ENCODE data around the gene KL. TPM values are rescaled to one million over a fixed set of nuclear protein-coding genes. Genes with fewer than 3 reads are reported as not detected.

The KL gene
- not detected for total RNA-seq

DNA sequence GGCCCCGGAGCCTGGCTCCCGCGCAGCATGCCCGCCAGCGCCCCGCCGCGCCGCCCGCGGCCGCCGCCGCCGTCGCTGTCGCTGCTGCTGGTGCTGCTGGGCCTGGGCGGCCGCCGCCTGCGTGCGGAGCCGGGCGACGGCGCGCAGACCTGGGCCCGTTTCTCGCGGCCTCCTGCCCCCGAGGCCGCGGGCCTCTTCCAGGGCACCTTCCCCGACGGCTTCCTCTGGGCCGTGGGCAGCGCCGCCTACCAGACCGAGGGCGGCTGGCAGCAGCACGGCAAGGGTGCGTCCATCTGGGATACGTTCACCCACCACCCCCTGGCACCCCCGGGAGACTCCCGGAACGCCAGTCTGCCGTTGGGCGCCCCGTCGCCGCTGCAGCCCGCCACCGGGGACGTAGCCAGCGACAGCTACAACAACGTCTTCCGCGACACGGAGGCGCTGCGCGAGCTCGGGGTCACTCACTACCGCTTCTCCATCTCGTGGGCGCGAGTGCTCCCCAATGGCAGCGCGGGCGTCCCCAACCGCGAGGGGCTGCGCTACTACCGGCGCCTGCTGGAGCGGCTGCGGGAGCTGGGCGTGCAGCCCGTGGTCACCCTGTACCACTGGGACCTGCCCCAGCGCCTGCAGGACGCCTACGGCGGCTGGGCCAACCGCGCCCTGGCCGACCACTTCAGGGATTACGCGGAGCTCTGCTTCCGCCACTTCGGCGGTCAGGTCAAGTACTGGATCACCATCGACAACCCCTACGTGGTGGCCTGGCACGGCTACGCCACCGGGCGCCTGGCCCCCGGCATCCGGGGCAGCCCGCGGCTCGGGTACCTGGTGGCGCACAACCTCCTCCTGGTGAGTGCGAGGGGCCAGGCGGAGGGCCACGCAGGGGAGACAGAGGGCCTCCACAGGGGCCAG, at the start of gene KL:
KL (plus strand) TSS at position 10 of the 909 bp plus-strand sequence; CDS start at position 28, 18 bp downstream.
- DNase-seq: no peak

DNA sequence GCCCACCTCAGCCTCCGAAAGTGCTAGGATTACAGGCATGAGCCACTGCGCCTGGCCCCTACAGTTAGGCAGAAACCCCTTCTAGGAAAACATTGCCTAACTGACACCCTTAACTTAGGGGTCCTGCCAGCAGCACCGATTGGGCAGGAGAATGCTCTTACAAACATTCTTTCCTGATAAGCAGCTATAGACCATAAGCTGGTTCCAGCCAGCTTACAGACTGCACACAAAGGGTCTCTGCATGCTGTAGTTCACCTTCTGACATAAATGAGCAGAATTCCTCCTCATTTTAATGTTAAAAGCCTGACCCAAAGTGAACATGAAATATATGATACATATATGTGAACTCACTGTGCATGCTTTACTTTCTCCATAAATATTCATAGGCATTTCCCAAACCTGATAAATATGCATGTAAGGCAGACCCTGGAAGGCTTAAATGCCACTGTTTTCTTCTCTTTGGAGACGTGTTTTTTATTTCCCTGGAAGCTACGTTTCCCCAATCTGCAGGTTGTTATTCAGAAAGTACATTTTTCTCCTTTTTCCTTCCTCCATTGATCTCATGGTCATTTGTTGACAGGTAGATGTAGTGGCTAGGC, 48.5 kb upstream of the KL start:
- DNase-seq: no peak

DNA sequence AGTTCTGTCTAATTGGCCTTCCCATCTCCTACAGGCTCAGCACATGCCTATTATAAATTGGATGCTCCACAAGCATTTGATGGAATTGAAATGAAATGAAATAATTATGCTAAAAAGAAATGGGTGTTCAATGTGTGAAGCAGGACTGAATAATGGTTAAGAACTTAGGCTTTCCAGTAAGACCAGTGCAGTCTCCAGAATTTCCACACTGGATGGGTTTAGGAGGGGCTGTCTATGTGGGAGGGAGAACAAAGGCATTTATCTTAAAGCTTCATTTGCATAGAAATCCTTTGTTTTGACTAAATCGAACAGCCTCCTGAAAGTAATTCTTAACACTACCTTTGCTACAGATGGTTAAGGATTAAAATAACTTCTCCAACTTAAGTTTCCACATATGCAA, 47.9 kb upstream of the KL start:
- no peak for DNase-seq

DNA sequence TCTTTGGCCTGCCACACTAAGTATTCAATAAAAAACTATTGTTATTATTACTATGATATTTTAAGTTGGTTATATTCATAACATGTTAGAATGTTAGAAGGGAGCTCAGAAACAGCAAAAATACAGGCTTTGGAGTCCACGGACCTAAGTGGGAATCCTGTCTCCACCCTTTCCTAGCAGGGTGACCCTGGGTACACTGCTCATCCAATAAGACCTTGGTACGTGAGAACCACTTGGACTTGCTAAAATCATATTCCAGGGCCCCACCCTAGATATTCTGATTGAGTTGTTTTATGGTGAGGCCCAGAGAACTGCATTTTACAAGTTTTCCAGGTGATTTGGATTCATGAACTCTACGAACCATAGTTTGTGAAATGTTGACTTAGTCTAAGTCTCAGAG, 47.4 kb upstream of the KL start:
- DNase-seq: no peak

DNA sequence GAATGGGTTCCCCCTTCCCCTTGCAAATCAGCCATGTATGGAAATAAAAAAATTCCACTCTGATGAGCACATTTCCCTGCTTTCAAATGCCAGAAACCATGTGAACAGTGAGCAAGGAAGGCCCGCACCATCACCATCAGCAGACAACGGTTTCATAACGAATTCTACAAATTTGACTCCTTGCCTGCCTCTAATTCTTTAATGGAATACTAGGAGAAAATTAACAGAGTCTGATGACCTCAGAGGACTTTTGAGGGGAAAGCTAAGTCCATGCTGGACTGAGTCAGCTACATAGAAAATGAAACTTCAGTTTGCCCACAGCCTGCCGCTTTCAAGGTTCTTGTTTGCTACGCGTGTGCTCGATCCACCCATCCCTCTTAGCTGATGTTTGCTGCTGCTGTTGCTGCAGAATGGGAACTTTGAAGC, 46.7 kb upstream of the KL start:
- DNase-seq: no peak

DNA sequence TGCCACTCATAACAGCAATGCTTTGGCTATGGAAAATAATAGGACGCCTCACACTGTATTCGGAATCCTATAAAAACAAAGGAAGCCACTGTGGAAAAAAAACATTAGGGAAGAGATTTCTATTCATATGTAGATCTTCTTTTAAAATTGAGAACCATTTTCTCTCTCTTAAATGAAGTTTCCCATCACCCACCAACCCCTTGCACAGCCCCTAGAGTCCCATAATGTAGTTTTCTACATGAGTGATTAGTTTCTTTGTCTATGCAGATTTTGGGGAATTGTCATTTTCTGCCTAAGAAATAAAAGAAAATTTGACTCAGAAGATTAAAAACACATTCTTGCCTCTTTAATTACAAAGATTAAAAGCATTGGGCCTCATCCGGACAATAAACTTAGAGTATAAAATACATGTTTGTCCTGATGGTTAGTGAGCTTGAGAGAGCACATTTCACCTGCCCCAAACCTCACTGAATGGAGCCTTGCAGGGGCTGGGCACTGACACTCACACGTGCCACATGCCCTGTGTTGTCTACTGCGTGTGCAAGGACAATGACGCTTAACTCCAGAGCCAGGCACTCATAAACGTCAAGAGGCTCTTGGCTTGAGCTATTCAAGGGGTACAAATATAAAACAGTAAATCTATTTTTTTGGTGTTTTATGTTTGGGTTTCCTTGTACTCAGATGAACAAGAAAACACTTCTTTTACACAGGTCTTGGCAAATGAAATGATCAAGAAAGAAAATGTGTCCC, 40.0 kb upstream of the KL start:
- no peak for DNase-seq

DNA sequence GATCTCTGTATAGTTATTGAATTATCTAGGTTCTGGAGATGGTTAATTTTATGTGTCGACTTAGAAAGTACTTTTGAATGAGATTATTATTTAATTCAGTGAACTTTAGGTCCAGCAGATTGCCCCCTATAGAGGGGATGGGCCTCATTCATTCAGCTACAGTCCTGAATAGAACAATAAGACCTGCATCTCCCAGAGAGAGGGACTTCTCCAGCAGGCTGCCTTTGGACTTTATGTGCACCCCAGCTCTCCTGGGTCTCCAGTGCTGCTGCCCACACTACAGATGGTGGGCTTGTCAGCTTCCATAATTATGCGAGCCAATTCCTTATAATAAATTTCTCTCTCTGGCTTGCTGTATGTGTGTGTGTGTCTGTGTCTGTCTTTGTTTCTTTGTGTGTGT, 39.3 kb upstream of the KL start:
- no peak for DNase-seq

DNA sequence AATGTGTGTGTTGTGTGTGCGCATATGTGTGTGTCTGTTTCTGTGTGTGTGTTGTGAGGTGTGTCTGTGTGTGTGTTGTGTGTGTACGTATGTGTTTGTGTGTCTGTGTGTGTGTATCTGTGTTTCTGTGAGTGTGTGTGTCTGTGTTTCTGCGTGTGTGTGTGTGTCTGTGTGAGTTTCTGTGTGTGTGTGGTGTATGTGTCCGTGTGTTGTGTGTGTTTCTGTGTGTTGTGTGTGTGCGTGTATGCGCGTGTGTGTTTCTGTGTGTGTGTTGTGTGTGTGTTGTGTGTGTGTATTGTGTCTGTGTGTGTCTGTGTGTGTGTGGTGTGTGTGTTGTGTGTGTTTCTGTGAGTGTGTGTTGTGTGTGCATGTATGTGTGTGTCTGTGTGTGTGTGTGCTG, 38.9 kb upstream of the KL start:
- no peak for DNase-seq

DNA sequence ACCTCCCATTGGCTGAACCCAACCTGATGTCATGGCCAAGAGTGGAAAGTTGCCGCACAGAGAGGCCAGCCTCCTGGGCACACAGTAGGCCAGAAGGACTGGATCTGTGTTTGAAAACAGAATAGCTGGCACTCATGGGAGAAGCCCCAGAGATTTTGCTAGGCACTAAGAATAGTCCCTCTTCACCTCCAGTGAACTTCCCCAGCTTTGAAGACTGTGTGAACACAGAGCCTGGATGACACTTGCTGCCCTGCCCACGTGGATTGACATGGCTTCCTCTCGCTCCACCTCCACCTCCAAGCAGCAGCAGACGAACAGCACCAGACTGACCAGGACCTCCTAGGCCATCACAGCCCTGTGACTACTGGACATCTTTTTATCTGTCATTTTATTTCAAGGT, 37.9 kb upstream of the KL start:
- DNase-seq: no peak

DNA sequence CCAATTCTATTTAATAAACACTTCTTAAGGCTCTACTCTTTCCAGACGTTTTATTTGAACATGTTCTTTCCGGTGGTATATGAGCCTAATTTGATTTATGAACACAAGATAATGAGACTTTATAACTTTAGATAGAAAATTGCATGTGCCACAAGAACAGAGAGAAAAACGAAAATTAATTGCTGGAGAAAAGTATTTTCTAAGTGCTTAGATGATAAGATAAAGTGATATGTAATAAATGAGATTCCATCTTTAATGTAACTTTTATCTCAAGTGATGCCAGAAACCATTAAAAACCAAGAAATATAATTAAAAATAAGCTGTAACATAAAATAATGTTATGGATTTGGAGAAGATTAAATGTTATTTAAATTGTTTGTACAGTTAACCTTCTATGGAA, 33.2 kb upstream of the KL start:
- DNase-seq: no peak

DNA sequence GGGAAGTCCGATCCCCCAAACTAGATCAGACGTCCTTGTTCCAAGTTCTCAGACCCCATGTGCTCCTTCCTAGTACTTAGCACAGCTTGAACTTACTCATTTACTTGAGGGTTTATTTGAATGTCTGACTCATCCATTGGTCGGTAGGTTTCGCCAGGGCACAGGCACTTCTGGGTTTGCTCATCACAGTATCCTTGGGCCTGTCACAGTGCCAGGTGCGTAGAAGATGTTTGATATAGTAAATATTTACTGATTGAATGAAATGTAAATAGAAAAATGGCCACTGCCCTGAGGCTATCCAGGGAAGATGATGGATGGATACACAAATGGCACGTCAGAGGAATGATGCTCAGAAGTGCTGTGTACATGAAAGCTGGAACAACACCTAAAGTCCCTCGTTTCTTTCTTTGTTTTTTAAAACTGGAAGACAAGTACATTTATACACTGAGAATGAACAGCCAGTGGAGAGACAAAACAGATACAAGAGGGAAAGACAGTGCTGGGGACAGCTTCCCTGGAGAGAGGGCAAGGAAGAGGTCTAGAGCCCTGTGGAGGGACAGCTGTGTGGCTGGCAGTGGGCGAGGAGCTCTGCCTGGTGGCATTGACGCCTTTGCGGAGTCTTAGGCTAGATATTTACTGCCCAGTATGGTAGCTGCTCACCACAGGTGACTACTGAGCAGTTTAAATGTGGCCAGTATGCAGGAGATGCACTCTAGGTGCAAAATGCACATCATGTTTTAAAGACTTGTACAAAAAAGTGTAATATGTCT, 31.2 kb upstream of the KL start:
- DNase-seq: no peak

DNA sequence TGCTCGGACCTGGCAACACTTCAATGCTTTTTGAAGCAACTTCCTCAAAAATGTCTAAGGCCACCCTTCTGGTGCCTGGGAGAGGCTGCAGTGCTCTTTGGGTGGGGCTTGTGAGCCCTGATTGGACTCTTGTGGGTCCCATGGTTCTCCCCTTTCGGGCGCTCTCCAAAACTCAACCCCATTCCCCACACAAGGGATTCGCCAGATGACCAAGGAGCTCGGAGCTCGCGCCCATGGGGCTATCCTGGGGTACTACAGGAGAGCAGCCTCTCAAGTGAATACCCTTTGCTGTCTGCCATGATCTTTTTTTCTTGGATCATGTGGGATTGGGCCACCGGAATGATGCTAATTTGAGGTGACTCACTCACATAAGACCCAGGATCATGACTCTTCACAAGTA, 29.7 kb upstream of the KL start:
- no peak for DNase-seq

DNA sequence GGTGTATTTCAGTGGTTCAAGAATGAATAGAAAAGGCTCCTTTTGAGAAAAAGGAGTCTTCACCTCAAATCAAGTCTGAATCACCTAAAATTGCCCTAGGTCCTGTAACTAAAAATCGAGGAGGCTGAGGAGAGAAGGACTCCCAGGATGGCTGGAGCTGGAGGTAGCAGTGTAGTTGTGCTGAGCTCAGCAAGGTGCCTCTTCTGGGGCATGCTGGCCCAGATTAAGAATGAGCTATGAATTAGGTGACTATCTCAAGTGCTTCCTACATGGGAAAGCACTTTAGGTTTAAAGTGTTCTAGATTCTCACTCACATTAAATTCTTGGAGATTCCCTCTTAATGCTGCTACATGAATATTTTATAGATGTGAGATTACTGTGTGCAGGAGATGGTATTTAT, 28.8 kb upstream of the KL start:
- no peak for DNase-seq

DNA sequence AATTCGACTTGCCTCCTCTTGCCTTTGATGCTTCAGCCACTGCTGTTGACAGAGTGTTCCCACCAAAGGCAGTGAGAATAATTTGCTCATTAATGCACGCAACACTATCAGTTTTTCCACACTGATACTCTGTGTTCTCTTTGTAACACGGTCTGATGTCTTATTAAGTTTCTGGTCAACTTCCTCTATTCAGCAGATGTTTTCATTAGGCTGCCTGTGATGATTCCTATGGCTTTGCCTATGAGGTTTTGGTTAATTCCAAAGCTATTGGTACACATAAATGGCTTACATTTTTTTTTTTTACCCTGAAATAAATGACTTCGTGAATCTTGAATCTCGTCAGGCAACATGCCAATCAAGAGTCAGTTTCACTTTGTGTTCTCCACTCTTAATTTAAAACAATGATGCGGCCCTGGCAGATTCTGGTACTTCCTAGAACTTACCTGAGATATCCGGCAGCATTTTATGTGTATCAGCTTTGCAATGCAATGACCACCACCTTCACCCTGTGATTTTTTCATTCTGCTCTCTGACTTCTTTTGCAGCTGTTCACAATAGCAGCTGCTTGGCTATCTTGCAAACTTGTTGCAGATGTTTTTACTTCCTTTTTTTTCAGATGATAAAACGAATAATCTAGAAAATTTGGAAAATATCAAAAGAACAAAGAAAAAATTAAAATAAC, 27.5 kb upstream of the KL start:
- no peak for DNase-seq

DNA sequence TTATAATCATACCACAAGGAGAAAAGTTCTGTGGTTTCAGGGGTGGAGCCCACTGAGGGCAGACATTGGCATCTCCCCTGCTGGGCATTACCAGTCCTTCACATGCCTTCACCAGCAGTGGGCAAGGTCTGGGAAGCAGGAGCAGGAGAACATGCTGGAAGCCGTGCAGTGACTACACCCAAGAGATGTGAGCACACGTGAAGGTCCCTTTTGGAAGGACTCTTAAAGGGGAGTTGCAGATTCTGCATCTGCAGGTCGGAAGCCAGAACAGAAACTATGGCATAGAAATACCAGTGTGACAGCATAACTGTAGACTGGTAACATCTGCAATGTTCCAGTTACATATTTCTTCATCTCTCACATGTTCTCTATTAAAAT, 26.9 kb upstream of the KL start:
- DNase-seq: no peak

DNA sequence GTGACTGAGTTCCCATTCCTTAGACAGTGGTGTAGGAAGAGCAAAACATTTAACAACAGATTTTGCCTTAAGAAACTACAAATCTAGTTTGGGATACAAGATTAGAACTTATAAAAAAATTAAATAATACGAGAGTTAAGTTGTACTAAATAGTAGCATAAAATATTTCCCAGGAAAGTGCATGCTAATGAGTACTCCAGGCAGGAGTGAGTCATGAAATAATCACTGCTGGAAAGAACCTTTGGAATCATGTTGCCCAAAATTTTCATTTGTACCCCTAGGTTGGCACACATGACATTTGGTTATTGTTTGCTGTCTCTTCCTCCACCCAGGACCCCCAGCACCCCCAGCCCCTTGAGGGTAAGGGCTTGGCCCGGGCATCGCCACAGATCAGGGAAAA, 26.3 kb upstream of the KL start:
- no peak for DNase-seq

DNA sequence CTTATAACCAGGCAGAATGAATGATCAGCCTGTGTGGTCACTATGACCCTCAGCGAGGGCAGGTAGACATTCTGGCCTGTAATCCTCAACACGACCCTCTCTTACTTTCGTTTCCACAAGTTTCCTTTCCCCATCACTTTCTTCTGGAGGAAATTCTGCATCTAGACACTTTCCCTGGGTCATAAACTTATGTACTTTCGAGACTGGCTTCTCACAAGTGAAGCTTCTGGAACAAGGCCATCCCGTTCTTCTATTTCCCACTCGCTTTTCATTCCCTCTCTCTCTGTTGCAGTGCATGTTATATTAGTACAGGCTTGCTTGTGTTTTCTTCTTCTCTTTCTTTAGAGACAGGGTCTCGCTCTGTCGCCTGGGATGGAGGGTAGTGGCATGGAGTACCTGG, 23.1 kb upstream of the KL start:
- no peak for DNase-seq

DNA sequence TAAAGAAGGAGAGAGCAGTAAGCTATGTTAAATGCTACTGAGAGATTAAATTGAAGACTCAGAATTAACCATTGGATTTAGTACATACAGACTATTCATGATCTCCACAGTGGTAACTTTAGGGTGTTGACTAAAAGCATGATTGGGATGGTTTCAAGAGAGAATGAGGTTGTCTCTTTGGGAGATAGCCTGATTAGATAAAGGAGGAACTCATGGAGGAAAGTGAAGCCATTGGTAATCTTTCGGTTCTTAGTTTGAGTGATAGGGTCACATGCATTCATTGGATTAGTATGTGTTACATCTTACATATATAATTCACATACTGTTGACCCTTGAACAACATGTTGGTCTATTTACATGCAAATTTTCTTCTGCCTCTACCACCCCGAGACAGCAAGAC, 18.8 kb upstream of the KL start:
- no peak for DNase-seq

DNA sequence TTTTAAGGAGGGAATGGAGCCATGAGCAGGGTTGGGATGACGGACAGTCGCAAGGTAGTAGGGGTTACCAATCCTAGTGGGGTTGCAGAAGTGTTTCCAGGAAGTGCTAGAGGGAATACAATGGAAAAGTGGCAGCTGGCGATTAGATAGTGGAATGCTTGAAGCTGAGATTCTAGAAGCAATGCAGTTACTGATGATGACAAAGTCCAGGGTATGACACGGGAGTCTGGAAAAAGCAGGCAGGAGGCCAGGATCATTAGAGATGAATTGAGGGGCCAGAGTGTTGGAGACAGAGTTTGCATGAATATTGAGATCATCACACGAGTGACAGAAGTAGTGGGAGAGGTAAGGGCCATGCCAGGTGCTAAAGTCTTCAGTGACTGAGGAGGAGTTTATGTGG, 17.3 kb upstream of the KL start:
- no peak for DNase-seq

DNA sequence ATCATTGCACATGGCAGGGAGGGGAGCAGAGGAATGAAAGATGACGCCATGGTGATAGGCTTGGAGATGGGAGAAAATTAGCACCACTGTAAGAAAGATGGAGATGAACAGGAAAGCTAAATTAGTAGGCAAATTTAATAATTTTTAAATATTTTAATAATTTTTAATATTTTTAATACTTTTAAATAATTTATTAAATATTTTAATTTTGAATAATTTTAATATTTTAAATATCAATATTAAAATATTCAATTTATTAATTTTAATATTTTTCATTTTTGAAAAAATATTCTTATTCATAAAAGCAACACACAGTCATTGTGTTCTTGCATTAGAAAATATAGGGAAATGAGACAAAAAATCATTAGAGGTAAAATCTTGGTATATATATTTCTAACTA, 15.9 kb upstream of the KL start:
- DNase-seq: no peak

DNA sequence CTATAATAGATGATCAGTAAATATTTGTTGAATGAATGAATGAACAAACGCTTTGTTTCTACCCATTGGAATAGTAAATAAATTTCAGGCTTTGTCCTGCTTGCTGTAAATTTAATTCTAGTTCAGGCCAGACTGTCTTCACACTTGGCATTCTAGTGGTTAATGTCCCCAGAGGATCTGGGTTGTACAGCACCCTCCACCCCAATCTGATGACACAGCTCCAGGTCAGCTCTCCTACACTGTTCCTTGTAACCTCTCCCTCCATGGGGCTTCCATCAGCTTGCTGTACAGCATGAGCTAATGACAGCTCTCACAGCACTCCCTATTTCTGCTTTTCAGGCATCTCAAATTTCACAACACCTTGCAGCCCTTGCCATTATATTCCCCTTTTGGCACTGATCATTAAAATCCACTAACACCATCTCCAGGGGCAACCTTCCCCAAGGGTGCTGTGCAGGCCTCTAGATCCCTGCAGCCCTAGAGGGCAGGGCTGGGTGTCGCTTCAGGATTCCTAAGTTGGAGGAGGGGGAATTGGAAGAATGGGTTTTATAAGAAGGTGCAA, 12.7 kb upstream of the KL start:
- DNase-seq: no peak

DNA sequence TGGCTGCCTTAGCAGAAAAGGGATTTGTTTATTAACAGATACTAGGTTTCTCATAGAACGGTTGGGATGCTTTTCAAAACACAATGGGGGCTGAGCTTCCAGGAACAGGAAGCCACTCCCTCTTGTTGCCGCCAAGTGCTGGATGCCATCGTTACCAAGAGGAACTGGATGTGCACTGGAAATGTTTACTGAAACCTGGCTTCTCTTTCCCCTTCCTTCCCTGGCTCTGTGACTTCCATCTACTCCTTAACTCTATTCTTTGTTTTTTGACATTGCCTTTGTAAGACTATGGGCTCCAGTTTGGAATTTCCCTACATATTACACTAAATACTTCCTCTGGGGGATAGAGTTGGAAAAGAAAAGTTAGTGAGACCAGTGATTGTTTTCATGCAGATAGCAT, 11.7 kb upstream of the KL start:
- no peak for DNase-seq
